Sigmoid colon (tissue), 4 donors: ENCODE measurements around the gene PXN.

Experiments used
- CTCF ChIP-seq, 4 experiments: fragments of 450-650 bp in 3 of 4; fragments of 200-600 bp in 1 of 4; IDR thresholded peaks; one replicate each; pipeline ENCODE4 v1.5.1; 2016 to 2019; ENCODE audit warnings: antibody characterized with exemption in 4 of 4, mild to moderate bottlenecking in 3 of 4, moderate library complexity in 2 of 4
- EP300 ChIP-seq, 4 donors: sonication (generic); formaldehyde crosslinking; IDR thresholded peaks; one replicate each; pipeline ENCODE4 v1.6.1; 2017; ENCODE audit warnings: antibody characterized with exemption in 4 of 4
- POLR2A ChIP-seq, 2 donors: fragments of 450-650 bp; IDR thresholded peaks; one replicate each; pipeline ENCODE4 v1.6.1; 2016; ENCODE audit warnings: antibody characterized with exemption in 2 of 2, mild to moderate bottlenecking in 2 of 2, moderate library complexity in 2 of 2
- POLR2AphosphoS5 ChIP-seq, 4 donors: sonication (generic); formaldehyde crosslinking; IDR thresholded peaks; one replicate each; pipeline ENCODE4 v1.6.1; 2017; ENCODE audit warnings: antibody characterized with exemption in 4 of 4

- TF ChIP-seq CTCF (IDR thresholded peaks at IDR 0.05) (no peak), POLR2AphosphoS5 (IDR thresholded peaks at IDR 0.05) (no peak), POLR2A (IDR thresholded peaks at IDR 0.05) (no peak), EP300 (IDR thresholded peaks at IDR 0.05) (no peak)
Measured at GRCh38 chr12:120238217-120238616, 27.3 kb downstream of the PXN start.
